ENCODE results near the gene ASF1A.

DNA sequence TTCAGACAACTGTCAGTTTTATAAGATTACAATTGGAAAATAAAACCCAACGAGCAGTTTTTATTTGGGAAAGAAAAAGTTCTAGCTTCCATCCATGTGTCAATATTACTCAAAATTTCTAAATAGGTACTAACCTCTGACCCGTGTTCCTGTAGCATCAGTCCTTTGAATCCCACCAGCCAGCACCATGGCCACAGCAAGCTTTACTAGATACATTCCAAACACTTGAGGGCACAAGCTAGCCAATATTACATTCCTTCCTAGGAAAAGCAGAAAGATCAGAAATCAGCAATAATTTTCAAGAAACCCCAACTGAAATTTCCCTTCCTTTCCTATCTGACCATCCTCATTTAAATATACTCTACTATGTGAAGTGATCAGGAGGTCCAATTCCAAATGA is 19.2 kb downstream of the ASF1A start:
- TF ChIP-seq, protein P1, sequence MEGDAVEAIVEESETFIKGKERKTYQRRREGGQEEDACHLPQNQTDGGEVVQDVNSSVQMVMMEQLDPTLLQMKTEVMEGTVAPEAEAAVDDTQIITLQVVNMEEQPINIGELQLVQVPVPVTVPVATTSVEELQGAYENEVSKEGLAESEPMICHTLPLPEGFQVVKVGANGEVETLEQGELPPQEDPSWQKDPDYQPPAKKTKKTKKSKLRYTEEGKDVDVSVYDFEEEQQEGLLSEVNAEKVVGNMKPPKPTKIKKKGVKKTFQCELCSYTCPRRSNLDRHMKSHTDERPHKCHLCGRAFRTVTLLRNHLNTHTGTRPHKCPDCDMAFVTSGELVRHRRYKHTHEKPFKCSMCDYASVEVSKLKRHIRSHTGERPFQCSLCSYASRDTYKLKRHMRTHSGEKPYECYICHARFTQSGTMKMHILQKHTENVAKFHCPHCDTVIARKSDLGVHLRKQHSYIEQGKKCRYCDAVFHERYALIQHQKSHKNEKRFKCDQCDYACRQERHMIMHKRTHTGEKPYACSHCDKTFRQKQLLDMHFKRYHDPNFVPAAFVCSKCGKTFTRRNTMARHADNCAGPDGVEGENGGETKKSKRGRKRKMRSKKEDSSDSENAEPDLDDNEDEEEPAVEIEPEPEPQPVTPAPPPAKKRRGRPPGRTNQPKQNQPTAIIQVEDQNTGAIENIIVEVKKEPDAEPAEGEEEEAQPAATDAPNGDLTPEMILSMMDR (IDR thresholded peaks at IDR 0.05): no peak
- no peak for TF ChIP-seq POLR2A (IDR thresholded peaks at IDR 0.05)

Measured in testis (tissue), 2 donors.